A549 (cell line): ENCODE measurements around the gene OR4C12. TPM values are rescaled to one million over a fixed set of nuclear protein-coding genes. Genes with fewer than 3 reads are reported as not detected.
"Not testable (repeated sequence)": the region's sequence is repeated elsewhere in the genome, so short reads cannot be mapped to it uniquely, and the experiment has no call there.

Source experiments
- ATAC-seq, 2 experiments: fragments of 200-7000 bp in 1 of 2; fragments of >200 bp in 1 of 2; cut with Nextera tagmentation in 1 of 2; cut with Tn5 transposase in 1 of 2; 3 replicates each; pipeline versions ENCODE4 v1.8.0 to v1.9.1; 2018 to 2020; ENCODE audit warnings: mild to moderate bottlenecking in 1 of 2, moderate library complexity in 1 of 2
- CTCF ChIA-PET: fragments of 300-600 bp; sonication (Branson Sonifier 250); formaldehyde crosslinking; extraction: SDS; loops from one replicate; lab custom pipeline; 2021; ENCODE audit warnings: antibody characterized with exemption, inconsistent platforms; lab: Yijun Ruan, JAX
- POLR2A ChIA-PET: fragments of 350-600 bp; formaldehyde crosslinking; extraction: SDS; loops from one replicate; lab custom pipeline; 2021; ENCODE audit warnings: antibody characterized with exemption, inconsistent platforms; lab: Yijun Ruan, JAX
- DNase-seq, 2 experiments: peaks; one replicate each; pipeline versions ENCODE4 v3.0.0 to v3.0.0-alpha.2; 2011 to 2016; ENCODE audit warnings: low read depth in 1 of 2, low spot score in 1 of 2
- FAIRE-seq: peaks from 2 replicates; lab custom pipeline; 2011; peaks lifted over from hg19 to GRCh38; lab: Jason Lieb, UNC
- H3K27ac ChIP-seq, 2 experiments: fragments of >200 bp; sonication (Bioruptor Twin); formaldehyde crosslinking; 3 replicates each; pipeline ENCODE4 v1.5.1; 2016 to 2017
- H3K4me1 ChIP-seq: fragments of >200 bp; sonication (Bioruptor Twin); formaldehyde crosslinking; 3 replicates; pipeline ENCODE4 v1.6.1; 2016
- H3K4me2 ChIP-seq: fragments of >200 bp; sonication (Bioruptor Twin); formaldehyde crosslinking; 3 replicates; pipeline ENCODE4 v1.6.1; 2016
- H3K4me3 ChIP-seq: fragments of >200 bp; sonication (Bioruptor Twin); formaldehyde crosslinking; 3 replicates; pipeline ENCODE4 v1.5.1; 2016
- H3K9me3 ChIP-seq: fragments of >200 bp; sonication (Bioruptor Twin); formaldehyde crosslinking; 3 replicates; pipeline ENCODE4 v1.6.1; 2016
- CHD2 ChIP-seq: fragments of 150-350 bp; IDR thresholded peaks from 2 replicates; pipeline ENCODE4 v1.6.1; 2014; ENCODE audit warnings: low read length; ENCODE audit not compliant: partially characterized antibody
- CHD4 ChIP-seq: fragments of 200-600 bp; sonication (generic); IDR thresholded peaks from 2 replicates; pipeline ENCODE4 v1.6.1; 2016; ENCODE audit warnings: antibody characterized with exemption, mild to moderate bottlenecking, borderline replicate concordance
- CTCF ChIP-seq: fragments of >200 bp; sonication (Bioruptor Twin); formaldehyde crosslinking; IDR thresholded peaks from 3 replicates; pipeline ENCODE4 v1.5.1; 2016
- ELK1 ChIP-seq: fragments of 150-350 bp; IDR thresholded peaks from 2 replicates; pipeline ENCODE4 v1.6.1; 2014; ENCODE audit warnings: low read depth, mild to moderate bottlenecking, low read length
- EP300 ChIP-seq, 2 experiments: fragments of >200 bp; sonication (Bioruptor Twin); formaldehyde crosslinking; IDR thresholded peaks; 2 replicates in 1 of 2; 3 replicates in 1 of 2; pipeline ENCODE4 v1.6.1; 2016 to 2017
- KDM1A ChIP-seq: fragments of 200-600 bp; sonication (generic); IDR thresholded peaks from 2 replicates; pipeline ENCODE4 v1.6.1; 2016; ENCODE audit warnings: low read depth, mild to moderate bottlenecking
- MAFK ChIP-seq: fragments of 450-650 bp; IDR thresholded peaks from 2 replicates; pipeline ENCODE4 v1.6.1; 2014; ENCODE audit not compliant: partially characterized antibody
- MAX ChIP-seq: IDR thresholded peaks from 2 replicates; pipeline ENCODE4 v1.6.1; 2012
- NFE2L2 ChIP-seq: fragments of 150-350 bp; conservative IDR thresholded peaks from 2 replicates; pipeline ENCODE4 v1.6.1; 2014; ENCODE audit warnings: low read length
- POLR2A ChIP-seq: IDR thresholded peaks from 2 replicates; pipeline ENCODE4 v1.6.1; 2012; ENCODE audit warnings: mild to moderate bottlenecking, low read length
- POLR2AphosphoS2 ChIP-seq: conservative IDR thresholded peaks from 2 replicates; pipeline ENCODE4 v1.6.1; 2012; ENCODE audit warnings: low read length, improper control_type of control experiment, inconsistent platforms
- RAD21 ChIP-seq, 2 experiments: fragments of >200 bp in 1 of 2; sonication (Bioruptor Twin) in 1 of 2; formaldehyde crosslinking in 1 of 2; IDR thresholded peaks in 1 of 2; conservative IDR thresholded peaks in 1 of 2; 2 replicates in 1 of 2; 3 replicates in 1 of 2; pipeline ENCODE4 v1.6.1; 2012 to 2018; ENCODE audit warnings: inconsistent platforms in 1 of 2
- RCOR1 ChIP-seq: fragments of 150-350 bp; IDR thresholded peaks from 2 replicates; pipeline ENCODE4 v1.6.1; 2014; ENCODE audit warnings: antibody characterized with exemption, low read length, low read depth
- REST ChIP-seq: fragments of 200-600 bp; sonication (generic); IDR thresholded peaks from 2 replicates; pipeline ENCODE4 v1.6.1; 2016; ENCODE audit warnings: antibody characterized with exemption, mild to moderate bottlenecking, moderate library complexity
- SMC3 ChIP-seq: fragments of >200 bp; sonication (Bioruptor Twin); formaldehyde crosslinking; IDR thresholded peaks from 3 replicates; pipeline ENCODE4 v1.6.1; 2018; ENCODE audit warnings: inconsistent platforms
- USF2 ChIP-seq: fragments of 450-650 bp; IDR thresholded peaks from 2 replicates; pipeline ENCODE4 v1.6.1; 2014; ENCODE audit warnings: antibody characterized with exemption
- WGBS: methylation state at CpG from one replicate; pipeline ENCODE4 v1.1.6; 2017; ENCODE audit errors: missing lambda C conversion rate; 5-methylcytosine and 5-hydroxymethylcytosine counted together
- polyA minus RNA-seq: library from RNA; depleted of rRNA, polyadenylated mRNA; stranded (reverse); fragments of >200 nt; gene quantifications from 2 replicates; pipeline ENCODE4 v1.2.3, GENCODE V29; 2011; rRNA and poly(A)+ RNA removed
- polyA plus RNA-seq, 4 experiments: library from polyadenylated mRNA; depleted of rRNA in 3 of 4; stranded (reverse); fragments of >200 nt; fragmentation: RNase III in 1 of 4; extraction: RNeasy Plus Mini Kit Qiagen cat#74134 plus additional on column Dnase treatment in 1 of 4; gene quantifications; 2 replicates in 3 of 4; 3 replicates in 1 of 4; pipeline ENCODE4 v1.2.3, GENCODE V29; 2011 to 2017

Gene OR4C12
- not detected in 2 replicates for polyA plus RNA-seq (2011; rRNA removed)
- not detected in 2 replicates for polyA plus RNA-seq (2012; cell fraction: cytosol; rRNA removed)
- not detected in 2 replicates for polyA plus RNA-seq (2012; cell fraction: nucleus; rRNA removed)
- not detected in 3 replicates for polyA plus RNA-seq (2017; fragmentation: RNase III; extraction: RNeasy Plus Mini Kit Qiagen cat#74134 plus additional on column Dnase treatment)
- polyA minus RNA-seq = not detected in 2 replicates

GRCh38 chr11:49982435-49982834 is at the start of gene OR4C12:
OR4C12 (minus strand) TSS chr11:49982535; CDS start chr11:49982501, 34 bp downstream.
- H3K9me3 ChIP-seq, POLR2A ChIA-PET, FAIRE-seq, H3K4me1 ChIP-seq, DNase-seq, CTCF ChIA-PET, H3K27ac ChIP-seq, H3K4me2 ChIP-seq, H3K4me3 ChIP-seq, ATAC-seq: not testable (repeated sequence)
- 0% methylated on average over 1 of the region's 1 CpG for WGBS

GRCh38 chr11:50030193-50030592 is 47.9 kb upstream of the OR4C12 start:
- POLR2A ChIA-PET = no interaction called here
- ATAC-seq = no peak
- Histone ChIP-seq H3K9me3 (no peaks in the 10 kb centered on the region; the same call in 2 of the 3 replicates), H3K4me2 (no peak overlapping the region), H3K4me3 (no peak overlapping the region), H3K4me1 (no peaks in the 10 kb centered on the region), H3K27ac (no peak overlapping the region)
- no peak for FAIRE-seq
- CTCF ChIA-PET = no interaction called here
- DNase-seq = no peak
- WGBS = 8% methylated on average over 1 of the region's 1 CpG
- no peak for TF ChIP-seq REST
- no peak for TF ChIP-seq RCOR1
- TF ChIP-seq CHD4 = no peak
- TF ChIP-seq KDM1A = no peak
- TF ChIP-seq EP300 (IDR thresholded peaks at IDR 0.05) = no peak
- TF ChIP-seq POLR2AphosphoS2 = no peak
- TF ChIP-seq USF2 = no peak
- no peak for TF ChIP-seq POLR2A
- TF ChIP-seq MAFK = no peak
- no peak for TF ChIP-seq RAD21 (conservative IDR thresholded peaks at IDR 0.05 in 1 of 2, IDR thresholded peaks at IDR 0.05 in 1 of 2)
- TF ChIP-seq NFE2L2 = no peak

GRCh38 chr11:49995565-49995964 is 13.2 kb upstream of the OR4C12 start:
- Histone ChIP-seq H3K4me3 (no peak overlapping the region), H3K4me1 (no peaks in the 10 kb centered on the region), H3K4me2 (no peak overlapping the region), H3K27ac (no peak overlapping the region), H3K9me3 (no peaks in the 10 kb centered on the region)
- ChIA-PET POLR2A (no interaction called here), CTCF (interaction anchor here (0.7 to 1.9 kb wide), 3 partner anchors 9 to 1687 kb away, joined by 3 to 6 read pairs (median 5); no protein-coding TSS in a partner anchor)
- ATAC-seq (peak in 1 of 2 experiments; percentile 68; a peak in 3 of 6 replicates), DNase-seq (peak in 1 of 2 experiments; percentile 71), FAIRE-seq (no peak)
- WGBS = 23% methylated on average over 6 of the region's 6 CpGs
- TF ChIP-seq CTCF (peak; percentile 31; the same call in 2 of the 3 replicates), SMC3 (0 out of 3 replicates have a peak, but pooled peaks have one; percentile 20), CHD2 (no peak), ELK1 (no peak), MAX (peak; percentile 34; the same call in 1 of the 2 replicates), RAD21 (conservative IDR thresholded peaks at IDR 0.05 in 1 of 2, IDR thresholded peaks at IDR 0.05 in 1 of 2) (peak; percentile 31 to 80; a peak in 3 of 5 replicates), POLR2A (no peak)
